Ovary (tissue), 3 donors: ENCODE results near the gene KIF13A.

Experiments used
- POLR2A ChIP-seq: fragments of 450-650 bp; IDR thresholded peaks from one replicate; pipeline ENCODE4 v1.6.1; 2017; ENCODE audit warnings: antibody characterized with exemption, mild to moderate bottlenecking, moderate library complexity
- TF ChIP-seq, protein P1 (sequence below), 3 donors: fragments of 450-650 bp in 2 of 3; fragments of 200-600 bp in 1 of 3; IDR thresholded peaks; one replicate each; pipeline versions ENCODE4 v1.5.1 to v1.8.0; 2016 to 2022; ENCODE audit warnings: antibody characterized with exemption in 3 of 3, mild to moderate bottlenecking in 1 of 3
- donor health status: DM: no; HTN: no; CAD: no.

DNA sequence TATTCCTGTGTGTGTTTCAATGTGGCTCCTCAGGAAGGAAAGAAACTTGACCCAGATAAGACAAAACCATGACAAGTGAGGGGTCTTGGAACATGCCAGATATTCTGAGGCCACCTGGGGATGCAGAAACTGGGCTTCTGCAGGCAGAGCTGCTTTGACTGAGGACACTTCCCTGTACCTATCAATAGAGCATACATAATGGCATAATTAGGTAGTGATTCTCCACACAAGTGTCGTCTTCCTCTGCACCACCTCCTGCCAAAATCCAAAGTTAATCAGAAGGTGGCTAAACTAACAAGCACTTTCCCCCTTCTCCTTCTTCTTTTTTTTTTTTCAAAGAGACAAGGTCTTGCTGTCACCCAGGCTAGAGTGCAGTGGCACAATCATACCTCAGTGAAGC, 97.1 kb downstream of the KIF13A start:
- TF ChIP-seq POLR2A: no peak
- TF ChIP-seq, protein P1, sequence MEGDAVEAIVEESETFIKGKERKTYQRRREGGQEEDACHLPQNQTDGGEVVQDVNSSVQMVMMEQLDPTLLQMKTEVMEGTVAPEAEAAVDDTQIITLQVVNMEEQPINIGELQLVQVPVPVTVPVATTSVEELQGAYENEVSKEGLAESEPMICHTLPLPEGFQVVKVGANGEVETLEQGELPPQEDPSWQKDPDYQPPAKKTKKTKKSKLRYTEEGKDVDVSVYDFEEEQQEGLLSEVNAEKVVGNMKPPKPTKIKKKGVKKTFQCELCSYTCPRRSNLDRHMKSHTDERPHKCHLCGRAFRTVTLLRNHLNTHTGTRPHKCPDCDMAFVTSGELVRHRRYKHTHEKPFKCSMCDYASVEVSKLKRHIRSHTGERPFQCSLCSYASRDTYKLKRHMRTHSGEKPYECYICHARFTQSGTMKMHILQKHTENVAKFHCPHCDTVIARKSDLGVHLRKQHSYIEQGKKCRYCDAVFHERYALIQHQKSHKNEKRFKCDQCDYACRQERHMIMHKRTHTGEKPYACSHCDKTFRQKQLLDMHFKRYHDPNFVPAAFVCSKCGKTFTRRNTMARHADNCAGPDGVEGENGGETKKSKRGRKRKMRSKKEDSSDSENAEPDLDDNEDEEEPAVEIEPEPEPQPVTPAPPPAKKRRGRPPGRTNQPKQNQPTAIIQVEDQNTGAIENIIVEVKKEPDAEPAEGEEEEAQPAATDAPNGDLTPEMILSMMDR (IDR thresholded peaks at IDR 0.05): no peak
